ENCODE data around the gene CFAP141. TPM values are rescaled to one million over a fixed set of nuclear protein-coding genes. Genes with fewer than 3 reads are reported as not detected.

Gene CFAP141
- not detected for total RNA-seq

DNA sequence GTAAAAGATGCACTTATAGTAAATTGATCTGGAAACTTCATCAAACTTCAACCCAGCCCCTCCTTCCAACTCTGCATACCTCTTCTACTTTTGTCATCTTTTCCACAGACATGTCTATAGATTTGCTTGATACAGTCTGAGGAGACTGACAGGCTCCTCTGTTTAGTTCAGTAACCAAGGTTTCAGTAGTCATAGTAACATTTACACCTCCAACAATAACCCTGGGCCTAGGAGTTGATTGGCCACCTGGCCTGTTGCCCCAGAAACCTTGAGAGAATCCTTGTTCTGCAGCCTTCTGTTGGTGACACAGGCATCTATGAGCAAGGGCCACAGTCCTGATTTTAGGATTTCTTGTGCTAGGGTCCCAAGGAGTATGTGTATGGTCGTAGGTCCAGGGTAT is at the start of gene CFAP141:
TSS of gene CFAP141 (minus strand) at position 138 of the 400 bp plus-strand sequence. CDS start at position 112, 26 bp downstream.
- DNase-seq (ENCODE audit: low spot score): no peak
- H3K27me3 ChIP-seq (replicated peaks; ENCODE audit: insufficient read depth): no peaks in the 10 kb centered on the region
- no peak within 1 kb of the TSS for H3K27ac ChIP-seq
- no peaks in the 10 kb centered on the region for H3K9me3 ChIP-seq
- H3K4me3 ChIP-seq: no peak within 1 kb of the TSS
- no peaks in the 10 kb centered on the region for H3K4me1 ChIP-seq (replicated peaks)
- intact Hi-C loops (cut with DNase I): no loop called here
- 89% methylated on average over 1 of the region's 1 CpG for WGBS
- H3K36me3 ChIP-seq: peaks cover 5 to 23% of the 10 kb centered on the region in 2 donors
- TF ChIP-seq, protein P1, sequence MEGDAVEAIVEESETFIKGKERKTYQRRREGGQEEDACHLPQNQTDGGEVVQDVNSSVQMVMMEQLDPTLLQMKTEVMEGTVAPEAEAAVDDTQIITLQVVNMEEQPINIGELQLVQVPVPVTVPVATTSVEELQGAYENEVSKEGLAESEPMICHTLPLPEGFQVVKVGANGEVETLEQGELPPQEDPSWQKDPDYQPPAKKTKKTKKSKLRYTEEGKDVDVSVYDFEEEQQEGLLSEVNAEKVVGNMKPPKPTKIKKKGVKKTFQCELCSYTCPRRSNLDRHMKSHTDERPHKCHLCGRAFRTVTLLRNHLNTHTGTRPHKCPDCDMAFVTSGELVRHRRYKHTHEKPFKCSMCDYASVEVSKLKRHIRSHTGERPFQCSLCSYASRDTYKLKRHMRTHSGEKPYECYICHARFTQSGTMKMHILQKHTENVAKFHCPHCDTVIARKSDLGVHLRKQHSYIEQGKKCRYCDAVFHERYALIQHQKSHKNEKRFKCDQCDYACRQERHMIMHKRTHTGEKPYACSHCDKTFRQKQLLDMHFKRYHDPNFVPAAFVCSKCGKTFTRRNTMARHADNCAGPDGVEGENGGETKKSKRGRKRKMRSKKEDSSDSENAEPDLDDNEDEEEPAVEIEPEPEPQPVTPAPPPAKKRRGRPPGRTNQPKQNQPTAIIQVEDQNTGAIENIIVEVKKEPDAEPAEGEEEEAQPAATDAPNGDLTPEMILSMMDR (IDR thresholded peaks at IDR 0.05): no peak

DNA sequence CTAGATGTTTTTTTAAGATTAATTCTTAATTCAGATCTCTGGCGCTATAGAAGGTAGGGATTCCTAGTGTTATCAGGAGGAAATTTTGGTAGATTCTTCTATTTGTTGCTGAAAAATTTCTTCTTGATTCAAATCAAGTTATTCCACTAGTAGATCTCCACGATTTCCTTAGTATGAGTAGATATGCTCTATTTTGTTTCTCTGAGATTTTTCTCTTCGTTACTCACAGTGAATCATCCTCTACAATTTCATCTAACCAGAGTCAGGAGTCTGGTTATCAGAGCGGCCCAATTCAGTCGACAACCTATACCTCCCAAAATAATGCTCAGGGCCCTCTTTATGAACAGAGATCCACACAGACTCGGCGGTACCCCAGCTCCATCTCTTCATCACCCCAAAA is 47.5 kb upstream of the CFAP141 start:
- Histone ChIP-seq H3K27ac (no peak overlapping the region), H3K27me3 (replicated peaks; ENCODE audit: insufficient read depth) (no peaks in the 10 kb centered on the region), H3K4me3 (no peak overlapping the region), H3K4me1 (replicated peaks) (no peaks in the 10 kb centered on the region), H3K9me3 (no peaks in the 10 kb centered on the region), H3K36me3 (peaks cover 28 to 40% of the 10 kb centered on the region in 2 donors)
- 93% methylated on average over 7 of the region's 7 CpGs for WGBS
- no peak for DNase-seq (ENCODE audit: low spot score)
- intact Hi-C loops (cut with DNase I): no loop called here
- no peak for TF ChIP-seq POLR2AphosphoS5 (IDR thresholded peaks at IDR 0.05)
- TF ChIP-seq POLR2A (IDR thresholded peaks at IDR 0.05): no peak
- TF ChIP-seq, protein P1 (IDR thresholded peaks at IDR 0.05): no peak

- Histone ChIP-seq H3K27ac (no peak overlapping the region), H3K9me3 (no peaks in the 10 kb centered on the region), H3K36me3 (peaks cover 13 to 17% of the 10 kb centered on the region in 2 donors), H3K4me3 (no peak overlapping the region), H3K27me3 (replicated peaks; ENCODE audit: insufficient read depth) (no peaks in the 10 kb centered on the region), H3K4me1 (replicated peaks) (no peaks in the 10 kb centered on the region)
- 58% methylated on average over 3 of the region's 3 CpGs for WGBS
- intact Hi-C loops (cut with DNase I): no loop called here
- no peak for DNase-seq (ENCODE audit: low spot score)
- TF ChIP-seq, protein P1 (IDR thresholded peaks at IDR 0.05): no peak
- TF ChIP-seq POLR2A (IDR thresholded peaks at IDR 0.05) (no peak), POLR2AphosphoS5 (IDR thresholded peaks at IDR 0.05) (no peak)
These were observed 35.7 kb upstream of the CFAP141 start for GRCh38 chr1:154241703-154242351.

DNA sequence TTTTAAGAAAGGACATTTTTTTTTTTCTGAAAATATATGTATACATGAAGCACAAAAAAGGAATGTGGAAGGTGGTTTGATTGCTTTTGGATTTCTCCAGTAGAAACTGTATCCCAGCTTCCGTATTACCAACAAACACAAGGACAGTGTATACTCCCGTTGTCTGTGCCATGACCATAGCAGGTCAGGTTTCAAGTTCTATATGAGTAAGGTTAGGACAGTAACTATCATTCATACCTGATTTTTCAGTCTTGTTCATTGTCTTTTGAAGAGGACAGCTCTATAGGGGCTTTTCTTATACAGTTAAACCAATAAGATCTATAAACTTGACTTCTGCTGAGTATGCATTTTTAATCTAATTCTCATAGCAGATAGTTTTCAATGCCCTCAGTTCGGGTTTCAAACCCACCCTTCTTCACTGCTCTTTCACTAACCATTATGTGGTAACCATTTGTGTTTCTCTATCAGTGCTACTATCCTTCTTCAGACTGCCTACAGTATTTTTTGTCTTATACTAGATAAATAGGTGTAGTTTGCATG is 34.2 kb upstream of the CFAP141 start:
- peaks cover 9 to 11% of the 10 kb centered on the region in 2 donors for H3K36me3 ChIP-seq
- WGBS: 89% methylated on average over 3 of the region's 3 CpGs
- intact Hi-C loops (cut with DNase I): no loop called here

More for the DNA sequence above, 34.2 kb upstream of the CFAP141 start:
- H3K27ac ChIP-seq: no peak overlapping the region
- TF ChIP-seq, protein P1 (IDR thresholded peaks at IDR 0.05): no peak
- TF ChIP-seq POLR2A (IDR thresholded peaks at IDR 0.05) (no peak), POLR2AphosphoS5 (IDR thresholded peaks at IDR 0.05) (no peak)
- no peaks in the 10 kb centered on the region for H3K4me1 ChIP-seq (replicated peaks)
- no peak overlapping the region for H3K4me3 ChIP-seq
- H3K27me3 ChIP-seq (replicated peaks; ENCODE audit: insufficient read depth): no peaks in the 10 kb centered on the region
- no peak for DNase-seq (ENCODE audit: low spot score)
- H3K9me3 ChIP-seq: no peaks in the 10 kb centered on the region
